ENCODE results near the gene CNR2. TPM values are rescaled to one million over a fixed set of nuclear protein-coding genes. Genes with fewer than 3 reads are reported as not detected.
"Not testable (repeated sequence)": the region's sequence is repeated elsewhere in the genome, so short reads cannot be mapped to it uniquely, and the experiment has no call there.

CNR2 gene
- total RNA-seq, 1 donor from 2014 or later: 0.16 TPM

DNA sequence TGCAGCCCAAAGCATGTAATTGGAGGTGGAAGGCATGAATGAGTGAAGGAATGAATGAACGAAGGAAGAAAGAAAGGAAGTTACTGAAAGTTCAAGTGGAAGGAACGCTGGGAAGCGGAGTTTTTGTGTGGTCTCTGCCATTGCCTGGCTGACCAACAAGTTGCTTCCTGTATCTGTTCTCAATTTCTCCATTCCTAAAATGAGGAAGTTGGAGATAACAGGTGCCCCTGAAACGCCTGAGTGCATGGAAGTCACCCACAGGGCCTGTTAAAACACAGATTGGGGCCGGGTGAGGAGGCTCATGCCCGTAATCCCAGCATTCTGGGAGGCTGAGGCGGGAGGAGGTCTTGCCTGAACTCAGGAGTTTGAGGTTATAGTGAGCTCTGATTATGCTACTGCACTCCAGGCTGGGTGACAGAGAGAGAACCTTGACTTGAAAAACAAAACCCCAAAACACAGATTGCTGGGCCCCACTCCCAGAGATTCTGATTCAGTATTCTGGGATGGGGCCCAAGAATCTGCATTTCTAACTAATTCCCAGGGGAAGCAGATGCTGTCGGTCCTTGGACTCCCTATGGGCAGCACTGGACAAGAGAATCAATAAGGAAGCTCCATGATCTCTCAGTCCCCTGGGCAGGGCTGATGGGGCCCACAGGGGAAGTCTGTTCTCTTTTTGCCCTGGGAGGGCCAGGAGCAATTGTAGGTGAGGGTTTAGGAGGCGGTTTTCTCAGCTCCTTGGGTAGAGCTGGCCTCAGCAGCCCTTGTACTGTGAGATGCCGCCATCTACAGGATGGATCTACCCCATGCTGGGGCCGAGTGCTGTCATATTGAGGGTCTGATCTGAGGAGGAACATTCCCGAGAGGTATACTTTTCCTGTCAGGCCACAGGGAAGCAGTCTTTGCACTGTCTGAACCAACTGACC is 3.3 kb upstream of the CNR2 start:
- intact Hi-C loops (cut with micrococcal nuclease): loop anchor here (1.0 to 2.0 kb wide), 3 partner anchors 48 to 144 kb away; partner anchors contain the start of gene FUCA1

DNA sequence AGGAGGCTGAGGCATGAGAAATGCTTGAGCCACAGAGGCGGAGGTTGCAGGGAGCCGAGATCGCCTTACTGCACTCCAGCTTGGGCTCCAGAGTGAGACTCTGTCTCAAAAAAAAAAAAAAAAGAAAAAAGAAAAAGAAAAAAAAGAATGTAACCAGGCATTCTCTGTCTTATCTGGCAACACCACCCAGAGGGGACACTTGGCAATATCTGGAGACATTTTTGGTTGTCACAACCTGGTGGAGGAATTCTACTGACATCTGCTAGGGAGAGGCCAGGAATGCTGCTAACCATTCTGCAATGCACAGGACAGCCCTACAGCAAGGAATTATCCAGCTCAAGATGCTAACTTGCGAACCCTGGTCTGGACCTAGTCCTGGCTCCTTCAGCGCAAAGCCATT is 2.3 kb upstream of the CNR2 start:
- intact Hi-C loops (cut with micrococcal nuclease): no loop called here

GRCh38 chr1:23914921-23915320 is 1.8 kb upstream of the CNR2 start:
- intact Hi-C loops (cut with micrococcal nuclease): no loop called here

DNA sequence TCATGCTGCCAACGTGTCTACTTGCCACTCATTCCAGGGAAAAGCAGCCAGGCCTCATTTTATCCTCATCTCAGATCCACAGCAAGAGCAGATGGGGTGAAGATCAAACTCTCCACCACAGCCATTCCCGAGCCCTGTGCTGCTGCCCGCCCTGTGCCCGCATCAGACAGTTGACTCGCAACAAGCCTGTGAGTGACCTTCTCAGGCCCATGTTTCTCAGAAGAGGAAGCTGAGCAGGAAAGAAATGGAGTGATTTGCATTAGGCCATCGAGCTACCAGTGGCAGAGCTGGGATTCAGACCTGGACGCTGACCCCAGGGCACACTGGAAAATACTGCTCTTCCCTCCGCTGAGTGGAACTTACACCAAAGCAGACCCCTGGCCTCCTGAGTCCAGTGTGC is 1.2 kb downstream of the CNR2 start:
- intact Hi-C loops (cut with micrococcal nuclease): no loop called here

GRCh38 chr1:23910553-23911246 is 2.5 kb downstream of the CNR2 start:
- intact Hi-C loops (cut with micrococcal nuclease): no loop called here

GRCh38 chr1:23910144-23910543 is 3.0 kb downstream of the CNR2 start:
- intact Hi-C loops (cut with micrococcal nuclease): no loop called here

DNA sequence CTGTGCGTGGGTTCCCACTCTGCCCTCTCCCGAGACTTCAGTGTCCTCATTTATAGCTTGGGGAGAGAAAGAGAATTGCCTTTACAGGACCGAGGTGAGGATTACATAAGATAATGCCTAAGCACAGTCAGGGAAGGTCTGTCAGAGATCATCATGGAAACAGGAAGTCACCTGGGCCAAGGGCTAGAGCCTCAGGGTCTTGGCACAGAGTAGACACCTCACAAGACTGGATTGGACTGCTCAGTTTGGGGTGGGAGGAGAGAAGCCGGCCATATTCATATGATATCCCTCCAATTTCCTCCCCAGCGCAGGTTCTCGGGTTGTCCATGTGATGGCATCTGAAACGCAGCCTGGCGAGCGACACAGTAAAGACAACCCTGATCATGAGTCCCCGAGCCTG is 3.8 kb downstream of the CNR2 start:
- intact Hi-C loops (cut with micrococcal nuclease): no loop called here

DNA sequence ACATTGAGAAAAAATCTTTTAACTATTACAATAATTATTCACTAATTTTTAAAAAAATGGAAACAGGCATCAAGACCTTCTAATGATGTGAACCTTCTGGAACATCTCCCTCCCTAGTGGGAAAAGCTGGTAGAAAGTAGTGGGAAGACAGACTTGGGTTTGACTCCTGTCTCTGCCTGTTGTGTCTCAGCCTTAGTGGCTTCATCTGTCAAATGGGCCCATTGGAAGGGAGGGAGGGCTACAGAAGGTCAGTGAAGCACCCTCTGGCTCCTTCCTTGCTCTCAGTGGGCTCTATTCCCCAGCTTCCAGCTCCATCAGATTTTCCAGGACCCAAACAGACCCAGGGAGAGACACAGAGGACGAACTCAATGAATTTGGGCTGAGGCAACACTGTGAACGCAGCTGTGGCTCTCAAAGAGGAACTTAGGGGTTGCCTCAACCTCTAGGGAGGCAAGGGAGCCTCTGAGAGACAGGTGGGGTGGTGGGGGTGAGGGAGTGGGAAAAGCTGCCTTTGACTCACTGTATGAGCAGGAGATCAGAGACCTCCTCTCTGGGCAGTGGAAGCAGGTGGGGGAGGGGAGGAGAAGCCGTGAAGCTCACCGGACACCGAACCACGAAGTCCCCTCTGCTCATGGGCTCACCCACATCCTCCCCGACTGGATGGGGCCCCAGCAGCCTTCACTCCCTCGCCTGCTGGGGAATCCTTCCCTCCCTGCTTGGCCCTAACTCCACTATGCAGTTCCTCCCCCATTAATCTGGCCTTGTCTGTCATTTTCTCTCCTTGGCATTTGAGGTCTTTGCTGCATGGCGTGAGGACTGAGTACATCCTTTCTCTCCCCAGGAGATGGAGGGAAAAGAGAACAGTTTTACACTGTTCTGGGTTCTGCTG is 4.5 kb downstream of the CNR2 start:
- intact Hi-C loops (cut with micrococcal nuclease): no loop called here

DNA sequence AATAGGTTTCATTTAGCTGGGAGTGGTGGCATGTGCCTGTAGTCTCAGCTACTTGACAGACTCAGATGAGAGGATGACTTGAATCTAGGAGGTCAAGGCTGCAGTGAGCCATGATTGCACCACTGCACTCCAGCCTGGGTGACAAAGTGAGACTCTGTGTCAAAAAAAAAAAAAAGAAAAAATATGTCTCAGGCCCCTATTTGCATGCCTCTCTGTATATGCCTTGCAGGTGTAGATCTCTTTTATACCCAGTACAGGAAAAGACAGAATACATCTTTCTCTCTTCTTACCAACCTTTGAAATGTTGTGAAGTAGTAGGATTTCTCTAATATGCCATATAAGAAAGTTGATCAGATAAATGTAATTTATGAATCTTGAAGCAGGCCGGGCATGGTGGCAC is 6.4 kb downstream of the CNR2 start:
- intact Hi-C loops (cut with micrococcal nuclease): no loop called here

GRCh38 chr1:23905461-23906025 is 7.6 kb downstream of the CNR2 start:
- intact Hi-C loops (cut with micrococcal nuclease): no loop called here

- intact Hi-C loops (cut with micrococcal nuclease): no loop called here
Observed at GRCh38 chr1:23904748-23905357, 8.3 kb downstream of the CNR2 start.

GRCh38 chr1:23903754-23904153 is 9.4 kb downstream of the CNR2 start:
- intact Hi-C loops (cut with micrococcal nuclease): no loop called here

DNA sequence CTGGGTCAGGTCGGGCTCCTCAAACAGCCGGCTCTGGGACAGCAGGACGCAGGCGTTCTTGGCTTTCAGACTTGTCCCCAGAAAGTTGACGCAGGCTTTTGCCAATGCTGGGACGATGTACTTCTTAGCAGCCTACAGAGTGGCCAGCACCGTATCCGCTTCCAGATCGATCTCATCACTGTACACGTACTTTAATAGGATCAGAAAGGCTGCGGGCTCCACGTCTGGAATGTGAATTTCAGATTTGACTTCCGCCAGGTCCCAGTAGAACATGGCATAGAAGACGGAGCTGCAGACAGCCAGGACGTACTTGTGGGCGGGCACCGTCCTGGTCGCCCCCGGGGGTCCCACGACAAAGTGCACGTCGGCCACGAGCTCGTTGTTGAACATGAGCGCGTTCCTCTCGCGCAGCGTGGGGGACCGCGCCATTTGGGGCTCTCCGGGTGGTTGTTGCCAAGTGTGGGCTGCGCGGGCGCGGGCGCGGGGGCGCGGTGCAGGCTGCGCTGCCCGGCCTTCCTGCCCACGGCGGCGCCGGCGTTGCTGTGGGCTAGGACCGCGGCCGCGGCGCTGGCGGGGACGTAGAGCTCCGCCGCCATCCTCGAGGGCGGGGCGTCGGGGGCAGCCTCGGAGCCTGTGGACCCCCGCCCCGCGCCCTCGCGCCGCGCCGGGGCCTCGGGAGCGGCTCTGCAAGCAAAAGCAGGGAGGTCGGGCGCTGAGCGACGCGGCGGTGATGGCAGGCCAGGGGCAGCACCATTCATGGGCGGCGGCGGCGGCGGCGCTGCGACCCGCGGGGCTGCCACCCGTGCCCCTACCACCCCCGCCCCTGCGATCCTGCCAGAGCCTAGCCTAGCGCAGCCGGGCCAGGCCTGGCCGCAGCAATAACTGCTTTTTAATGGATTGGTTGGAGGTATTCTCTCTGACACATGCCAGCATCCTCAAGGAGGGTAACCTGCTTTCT is 10.6 kb downstream of the CNR2 start:
- intact Hi-C loops (cut with micrococcal nuclease): no loop called here

- intact Hi-C loops (cut with micrococcal nuclease): not testable (repeated sequence)
Observed at GRCh38 chr1:23900017-23900416, 13.1 kb downstream of the CNR2 start.

DNA sequence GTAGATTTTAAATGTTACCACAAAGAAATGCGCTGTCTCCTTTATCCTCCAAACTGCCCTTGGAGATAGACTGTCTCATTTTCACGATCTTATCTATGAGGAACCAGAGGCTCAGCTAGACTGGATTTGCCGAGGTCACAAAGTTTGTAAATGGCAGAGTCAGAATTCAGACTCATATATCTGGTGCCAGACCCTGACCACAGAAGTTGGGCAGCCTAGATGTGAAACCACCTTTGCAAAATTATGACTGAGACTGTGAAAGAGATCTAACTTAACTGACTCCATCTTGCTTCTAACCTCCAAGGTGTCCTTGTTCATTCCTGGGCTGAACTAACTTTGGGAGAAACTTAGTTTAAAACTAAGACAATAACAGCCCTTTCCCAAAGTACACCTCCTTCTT is 14.1 kb downstream of the CNR2 start:
- intact Hi-C loops (cut with micrococcal nuclease): no loop called here

DNA sequence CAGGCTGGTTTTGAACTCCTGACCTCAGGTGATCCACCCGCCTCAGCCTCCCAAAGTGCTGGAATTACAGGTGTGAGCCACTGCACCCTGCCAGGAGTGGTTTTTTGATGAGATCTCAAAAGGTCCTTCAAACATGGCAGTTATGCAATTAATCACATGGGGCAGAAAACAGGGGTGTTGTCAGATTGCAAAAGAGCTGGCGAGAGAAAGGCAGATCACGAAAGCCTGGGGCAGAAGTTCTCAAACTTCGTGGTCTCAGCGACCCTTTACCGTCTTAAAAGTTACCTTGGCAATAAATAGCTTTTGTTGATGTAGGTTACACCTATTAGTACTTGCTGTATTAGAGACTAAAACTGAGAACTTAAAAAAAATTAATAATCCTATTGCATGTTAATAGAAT is 16.1 kb downstream of the CNR2 start:
- intact Hi-C loops (cut with micrococcal nuclease): no loop called here

- intact Hi-C loops (cut with micrococcal nuclease): no loop called here
Observed at GRCh38 chr1:23896491-23896890, 16.7 kb downstream of the CNR2 start.

DNA sequence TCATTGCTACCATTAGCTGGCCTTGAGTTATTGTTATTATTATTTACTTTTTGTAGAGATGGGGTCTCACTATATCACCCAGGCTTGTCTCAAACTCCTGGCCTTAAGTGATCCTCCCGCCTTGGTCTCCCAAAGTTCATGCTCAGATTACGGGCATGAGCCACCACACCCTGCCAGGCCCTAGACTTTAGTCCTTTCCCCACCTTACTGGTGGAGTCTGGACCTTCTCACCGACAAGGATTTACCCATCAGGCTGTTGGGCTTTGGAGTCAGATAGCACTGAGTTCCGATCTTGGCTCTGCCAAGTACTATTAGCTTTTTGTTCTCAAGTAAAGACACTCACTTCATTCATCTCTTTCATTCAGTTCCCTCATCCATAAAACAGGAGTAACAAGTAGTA is 17.2 kb downstream of the CNR2 start:
- intact Hi-C loops (cut with micrococcal nuclease): no loop called here

- intact Hi-C loops (cut with micrococcal nuclease): no loop called here
Observed at GRCh38 chr1:23895082-23895481, 18.1 kb downstream of the CNR2 start.

DNA sequence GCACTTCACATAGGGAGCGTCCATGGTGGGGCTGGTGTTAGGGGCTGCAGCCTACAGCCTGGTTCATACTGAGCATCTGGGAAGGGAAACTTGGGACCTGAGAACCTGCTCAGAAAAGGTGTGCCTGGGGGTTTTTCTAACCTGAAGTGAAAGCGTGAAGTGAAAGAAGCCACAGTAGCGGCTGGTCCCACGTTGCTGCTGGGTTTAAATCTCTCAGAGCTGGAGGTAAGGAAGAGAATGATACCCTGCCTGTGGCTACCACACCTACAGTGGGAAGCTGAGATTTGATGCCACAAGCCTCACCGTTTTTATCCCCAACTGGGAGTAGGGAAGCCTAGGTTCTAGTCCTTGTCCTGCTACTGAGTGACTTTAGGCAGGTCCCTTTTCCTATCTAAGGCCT is 24.1 kb downstream of the CNR2 start:
- intact Hi-C loops (cut with micrococcal nuclease): no loop called here

Measured in T-helper 2 cell treated with Interferon-gamma antibody and Interleukin-4, amounts not matched to agents 100 ng/mL and 5 ng/mL, for 36 hours (primary cell).